HG03575 (cell line): Measurements from ENCODE around the gene SLC26A6.
A peak's percentile ranks its signal among the peaks of the same experiment; 100 is the strongest.

Experiments
- ATAC-seq: cut with Tn5 transposase; IDR thresholded peaks from one replicate; pipeline ENCODE4 v1.9.1; 2021; ENCODE audit not compliant: unreplicated experiment, insufficient number of reproducible peaks, low FRiP score; ENCODE audit errors: extremely low read depth

Gene SLC26A6, protein sequence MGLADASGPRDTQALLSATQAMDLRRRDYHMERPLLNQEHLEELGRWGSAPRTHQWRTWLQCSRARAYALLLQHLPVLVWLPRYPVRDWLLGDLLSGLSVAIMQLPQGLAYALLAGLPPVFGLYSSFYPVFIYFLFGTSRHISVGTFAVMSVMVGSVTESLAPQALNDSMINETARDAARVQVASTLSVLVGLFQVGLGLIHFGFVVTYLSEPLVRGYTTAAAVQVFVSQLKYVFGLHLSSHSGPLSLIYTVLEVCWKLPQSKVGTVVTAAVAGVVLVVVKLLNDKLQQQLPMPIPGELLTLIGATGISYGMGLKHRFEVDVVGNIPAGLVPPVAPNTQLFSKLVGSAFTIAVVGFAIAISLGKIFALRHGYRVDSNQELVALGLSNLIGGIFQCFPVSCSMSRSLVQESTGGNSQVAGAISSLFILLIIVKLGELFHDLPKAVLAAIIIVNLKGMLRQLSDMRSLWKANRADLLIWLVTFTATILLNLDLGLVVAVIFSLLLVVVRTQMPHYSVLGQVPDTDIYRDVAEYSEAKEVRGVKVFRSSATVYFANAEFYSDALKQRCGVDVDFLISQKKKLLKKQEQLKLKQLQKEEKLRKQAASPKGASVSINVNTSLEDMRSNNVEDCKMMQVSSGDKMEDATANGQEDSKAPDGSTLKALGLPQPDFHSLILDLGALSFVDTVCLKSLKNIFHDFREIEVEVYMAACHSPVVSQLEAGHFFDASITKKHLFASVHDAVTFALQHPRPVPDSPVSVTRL

DNA sequence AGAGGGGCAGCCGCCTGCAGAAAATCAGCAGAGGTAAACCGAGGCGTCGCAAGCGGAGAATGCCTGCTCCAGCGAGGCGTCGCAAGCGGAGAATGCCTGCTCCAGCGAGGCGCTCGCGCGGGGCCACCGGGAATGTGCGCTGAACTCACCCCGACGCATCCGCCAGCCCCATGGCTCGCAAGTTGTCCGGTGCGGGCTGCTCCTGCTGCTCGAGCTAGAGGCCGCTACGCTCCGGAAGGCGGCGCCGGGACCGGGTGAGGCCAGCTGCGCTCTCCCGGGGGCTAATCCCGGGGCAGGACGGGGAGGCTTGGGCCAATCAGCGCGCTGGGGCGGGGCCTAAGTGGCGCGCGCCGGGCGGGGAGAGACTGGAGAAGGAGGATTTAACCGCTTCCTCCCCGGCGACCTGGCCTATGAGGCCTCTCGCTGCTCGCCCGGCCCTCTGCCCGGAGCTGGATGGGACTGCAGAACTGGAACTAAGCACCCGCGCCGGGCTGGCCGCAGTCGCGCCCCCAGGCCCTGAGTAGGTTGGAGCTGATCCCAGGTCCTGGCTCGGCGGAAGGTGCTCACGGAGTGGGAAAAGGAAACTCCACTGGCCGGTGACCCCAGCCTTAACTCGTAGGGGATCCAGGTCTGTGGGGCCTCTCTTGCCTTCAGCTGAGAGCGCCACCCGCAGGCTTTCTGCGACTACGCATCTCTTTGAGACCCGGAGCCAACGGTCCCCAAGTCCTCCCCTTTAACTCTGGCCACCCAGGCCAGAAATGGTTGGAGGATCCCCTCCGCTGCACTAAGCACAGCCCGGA lies at the start of gene SLC26A6:
SLC26A6 (minus strand) TSS at position 240 of the 800 bp plus-strand sequence; CDS start at position 172, 68 bp downstream.
- peak; percentile 72 for ATAC-seq

DNA sequence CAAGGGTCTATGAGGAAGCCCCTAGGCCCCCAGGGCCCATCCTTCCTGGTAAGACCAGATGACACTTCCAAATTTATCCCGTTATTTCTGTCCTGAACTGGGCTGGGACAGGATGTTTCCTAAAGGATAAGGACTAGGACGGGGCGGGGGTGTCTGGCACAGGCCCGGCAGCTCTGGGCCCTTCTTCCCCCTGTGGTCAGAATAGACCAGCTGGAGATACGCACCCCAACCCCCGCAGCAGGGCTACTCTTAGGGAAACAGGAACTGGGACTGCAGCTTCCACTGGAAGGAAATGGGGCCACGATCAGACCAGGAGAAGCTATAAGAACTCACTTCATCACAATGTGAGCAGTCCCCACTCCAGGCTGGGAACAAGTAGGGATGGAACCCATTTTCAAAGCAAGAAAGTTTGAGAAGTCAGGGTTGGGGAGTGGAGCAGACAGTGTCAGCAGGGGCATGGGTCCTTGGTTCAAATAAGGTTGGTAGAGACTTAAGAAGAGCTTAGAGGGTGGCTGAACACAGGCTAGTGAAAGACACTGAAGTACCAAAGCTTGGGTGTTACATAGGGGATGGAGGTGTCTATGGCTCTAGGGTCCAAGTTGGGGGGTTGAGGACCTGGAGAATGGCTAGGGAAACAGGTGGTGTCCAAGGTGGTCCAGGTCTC lies 49.4 kb upstream of the SLC26A6 start:
- no peak for ATAC-seq

DNA sequence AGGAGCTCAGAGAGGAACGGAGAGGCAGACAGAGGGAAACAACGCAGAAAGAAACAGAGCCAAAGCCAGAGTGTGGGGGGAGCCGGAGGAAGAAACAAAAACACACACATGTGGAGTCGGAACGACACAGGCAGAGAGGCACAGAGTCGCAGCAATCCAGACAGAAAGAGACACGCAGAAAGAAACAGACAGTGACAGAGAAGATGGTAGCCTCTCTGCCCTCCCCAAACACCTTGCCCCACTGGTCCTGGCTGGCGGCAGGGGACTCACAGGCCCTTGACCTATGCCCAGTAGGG lies 48.7 kb upstream of the SLC26A6 start:
- ATAC-seq: no peak

DNA sequence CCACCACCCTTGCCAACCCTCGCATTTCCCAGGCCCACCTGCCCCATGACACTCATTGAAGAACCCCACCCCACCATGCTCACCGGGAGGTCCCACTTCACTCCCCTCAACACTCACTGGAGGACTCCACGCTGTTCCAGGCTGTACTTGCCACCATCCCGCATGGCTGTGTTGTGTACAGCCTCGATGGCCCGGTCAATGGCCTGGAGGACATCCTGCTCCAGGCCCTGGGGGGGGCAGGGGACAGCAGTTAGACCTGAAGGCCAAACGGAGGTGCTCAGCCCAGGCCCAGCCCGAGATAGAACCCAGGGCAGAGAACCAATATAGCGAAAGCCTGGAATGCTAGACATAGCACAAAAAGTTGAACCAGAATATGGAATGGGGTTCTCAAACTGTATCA lies 47.5 kb upstream of the SLC26A6 start:
- no peak for ATAC-seq

DNA sequence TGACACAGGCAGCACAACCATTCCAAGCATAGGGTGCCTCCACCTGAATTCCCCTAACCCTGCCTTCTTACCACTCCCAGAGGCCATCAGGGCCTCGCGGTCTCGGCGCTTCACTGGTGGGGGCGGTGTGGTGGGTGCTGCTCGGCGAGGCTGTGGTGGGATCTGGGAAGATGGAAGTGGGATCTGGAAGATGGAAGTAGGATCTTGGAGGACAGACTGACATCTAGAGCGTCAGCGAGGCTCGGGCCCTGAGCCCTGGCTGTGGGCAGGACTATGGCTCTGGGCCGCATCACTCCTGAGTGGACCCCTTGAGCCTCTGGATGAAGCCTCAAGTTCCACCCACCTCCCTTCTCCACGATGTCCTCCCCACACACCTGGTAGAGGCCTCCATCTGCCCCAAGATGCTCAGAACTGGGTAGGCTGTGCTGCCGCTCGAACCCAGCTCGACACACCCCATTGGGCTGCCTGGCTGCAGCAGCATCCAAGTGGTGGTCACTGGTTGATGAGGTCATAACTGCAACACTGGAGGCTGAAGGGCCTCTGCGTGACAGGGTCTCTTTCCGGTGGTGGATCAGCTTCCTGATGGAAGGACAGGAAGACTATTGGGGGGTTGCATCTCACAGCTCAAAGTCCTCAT lies 46.8 kb upstream of the SLC26A6 start:
- ATAC-seq: no peak

DNA sequence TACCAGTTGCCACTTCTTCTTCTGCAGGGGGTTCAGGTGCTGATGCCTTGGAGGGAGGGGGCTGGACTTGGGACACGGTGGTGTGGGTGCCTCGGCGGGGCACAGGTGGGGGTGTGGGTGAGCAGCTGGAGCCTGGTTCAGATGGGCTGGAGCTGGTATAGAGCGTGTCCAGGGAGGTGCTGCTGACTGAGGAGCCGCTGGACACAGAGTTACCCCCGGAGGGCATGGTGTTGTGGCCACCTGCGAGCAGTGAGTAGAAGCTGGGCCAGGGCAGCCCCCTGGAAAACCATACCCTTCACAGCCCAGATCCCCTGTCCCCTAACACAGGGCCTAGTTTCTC lies 46.2 kb upstream of the SLC26A6 start:
- no peak for ATAC-seq

DNA sequence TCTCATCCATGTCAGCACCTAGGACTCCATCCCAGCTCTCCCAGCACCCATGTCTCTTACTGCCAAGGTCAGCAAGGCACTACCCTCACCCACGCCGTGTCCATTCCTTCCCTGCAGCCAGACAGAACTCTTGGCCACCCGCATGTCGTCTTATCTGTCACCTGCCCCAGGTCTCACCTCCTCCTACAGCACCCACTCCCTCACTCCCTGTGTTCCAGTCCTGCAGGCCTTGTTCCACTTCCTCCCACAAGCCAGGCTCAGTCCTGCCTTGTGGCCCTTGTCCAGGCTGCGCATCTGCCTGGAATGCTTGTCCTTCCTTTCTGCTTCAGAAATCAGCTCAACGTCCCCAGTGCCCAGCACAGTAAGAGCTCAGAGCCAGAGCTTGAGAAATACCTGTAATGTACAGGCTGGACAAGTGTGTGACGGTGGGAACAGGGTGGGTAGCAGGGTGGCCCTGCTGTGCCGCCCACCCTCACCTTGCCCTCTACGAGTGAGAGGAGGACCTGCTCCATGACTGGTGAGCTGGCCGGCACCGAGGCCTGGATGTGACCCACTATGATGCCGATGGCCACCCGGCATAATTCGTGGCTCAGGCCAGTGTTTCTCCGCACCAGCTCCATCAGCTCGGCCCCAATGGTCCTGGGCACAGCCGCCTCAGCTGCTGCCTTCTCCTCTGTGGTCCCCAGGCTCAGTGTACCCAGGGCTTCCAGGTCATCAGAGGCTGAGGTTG lies 45.7 kb upstream of the SLC26A6 start:
- no peak for ATAC-seq

DNA sequence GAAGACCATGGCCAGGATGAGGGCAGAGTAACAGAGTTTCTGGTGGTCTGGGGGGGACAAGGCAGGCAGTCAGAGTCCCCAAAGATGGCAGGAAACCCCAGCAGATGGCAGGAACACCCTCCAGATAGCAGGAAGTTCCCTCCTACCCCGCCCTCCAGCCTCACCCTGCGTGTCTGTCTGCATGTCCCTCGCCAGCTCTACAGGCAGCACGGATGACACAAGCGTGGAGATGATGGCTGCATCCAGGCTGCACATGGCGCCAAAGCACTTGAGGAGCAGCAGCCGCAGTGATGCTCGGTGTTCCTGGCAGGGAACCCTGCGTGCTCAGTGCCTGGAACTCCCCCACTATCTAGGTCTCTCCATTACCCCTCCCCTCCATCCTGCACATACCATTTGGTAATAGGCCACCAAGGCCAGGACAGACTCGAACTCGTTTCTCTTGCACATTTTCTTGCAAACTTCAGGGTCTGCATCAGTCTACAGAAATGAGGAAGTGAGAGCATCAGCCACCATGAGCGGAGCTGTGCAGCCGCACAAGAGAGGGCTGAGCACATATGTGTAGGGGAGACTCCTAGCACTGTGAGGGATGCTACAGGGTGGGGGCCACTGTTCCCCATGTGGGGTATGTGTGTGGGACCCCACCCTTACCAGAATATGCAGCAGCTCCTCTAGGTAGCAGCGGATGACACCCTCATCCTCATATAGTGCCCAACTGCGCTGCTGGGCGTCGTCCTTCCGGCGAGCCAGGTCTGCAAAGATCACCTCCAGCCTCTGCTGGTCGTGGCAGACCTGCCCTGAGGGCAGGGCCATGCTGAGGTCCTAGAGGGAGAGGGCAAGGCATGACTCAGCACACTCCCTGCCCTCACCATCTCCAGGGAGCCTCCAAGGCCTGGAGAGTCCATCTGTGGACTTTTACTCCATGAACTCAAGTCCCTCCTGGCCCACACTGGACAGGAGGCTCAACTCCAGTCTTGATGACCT lies 44.4 kb upstream of the SLC26A6 start:
- no peak for ATAC-seq

DNA sequence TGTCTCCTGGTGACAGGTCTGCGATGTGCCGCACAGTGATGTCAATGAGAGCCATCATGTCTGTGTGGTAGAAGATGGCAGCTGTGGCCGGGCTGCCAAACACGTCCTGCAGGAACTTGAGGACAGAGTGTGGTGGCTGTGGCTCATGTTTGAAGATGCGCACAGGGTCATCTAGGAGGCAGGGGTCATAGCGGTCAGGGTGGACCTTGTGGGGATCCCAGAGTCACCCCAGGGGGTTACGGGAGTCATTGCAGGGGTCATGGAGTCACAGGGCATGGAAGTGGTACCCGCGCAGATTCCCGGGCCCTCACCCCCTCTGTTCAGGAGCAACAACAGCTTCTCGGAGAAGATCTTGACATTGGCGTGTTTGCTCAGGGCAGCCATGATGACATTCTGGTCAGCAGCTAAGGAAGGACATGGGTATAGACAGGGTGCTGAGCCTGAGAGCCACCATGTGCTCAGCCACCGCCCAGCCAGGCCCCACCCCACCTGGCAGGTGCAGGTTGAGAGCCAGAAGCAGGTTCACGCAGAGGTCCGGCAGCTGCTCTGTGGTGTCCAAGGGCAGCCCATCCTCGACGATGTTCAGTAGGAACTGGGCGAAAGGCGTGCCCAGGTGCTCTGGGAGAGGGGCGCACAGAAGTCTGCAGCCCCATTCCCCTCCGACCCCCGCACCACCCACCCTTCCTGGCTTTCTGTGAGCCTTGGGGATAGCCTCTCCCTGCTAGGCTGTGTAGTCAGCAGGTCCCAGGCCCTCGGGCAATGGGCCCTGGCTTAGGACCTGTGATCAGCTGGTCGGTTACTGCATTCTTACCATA lies 43.5 kb upstream of the SLC26A6 start:
- ATAC-seq: no peak

DNA sequence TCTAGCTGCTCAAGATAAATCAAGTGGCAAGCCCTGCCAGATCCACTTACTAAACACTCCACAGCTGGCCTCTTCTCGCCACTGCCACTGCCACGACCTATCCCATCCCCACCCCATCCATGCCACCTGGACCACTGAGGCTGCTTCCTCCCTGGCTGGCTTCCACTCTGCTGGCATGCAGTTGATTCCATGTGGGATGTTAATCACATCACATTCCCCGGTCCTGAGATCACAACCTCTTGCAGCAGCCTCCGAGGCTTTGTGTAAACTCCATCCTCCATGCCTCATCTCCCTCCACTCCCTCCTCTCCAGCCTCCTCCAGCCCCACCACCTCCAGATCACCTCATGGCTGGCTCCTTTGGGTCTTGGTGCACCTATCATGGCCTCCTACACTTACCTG lies 42.8 kb upstream of the SLC26A6 start:
- ATAC-seq: no peak

DNA sequence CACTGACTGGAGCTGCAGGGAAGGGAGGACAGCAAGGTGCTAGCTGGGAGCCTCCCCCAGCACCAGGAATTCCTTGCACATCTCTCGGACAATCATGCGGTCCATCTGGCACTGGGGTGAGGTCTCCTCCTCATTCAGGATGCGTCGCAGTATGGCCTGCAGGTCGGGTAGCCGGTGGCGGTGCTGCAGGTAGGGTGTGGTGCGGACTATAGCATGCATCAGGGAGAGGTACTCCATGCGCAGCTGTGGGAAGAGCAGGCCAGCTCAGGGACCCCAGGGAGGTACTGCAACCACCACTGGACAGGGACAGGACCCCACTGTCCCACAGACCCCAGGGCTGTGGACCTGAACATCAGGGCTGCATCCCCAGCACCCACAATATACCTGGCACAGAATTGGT lies 39.2 kb upstream of the SLC26A6 start:
- no peak for ATAC-seq

DNA sequence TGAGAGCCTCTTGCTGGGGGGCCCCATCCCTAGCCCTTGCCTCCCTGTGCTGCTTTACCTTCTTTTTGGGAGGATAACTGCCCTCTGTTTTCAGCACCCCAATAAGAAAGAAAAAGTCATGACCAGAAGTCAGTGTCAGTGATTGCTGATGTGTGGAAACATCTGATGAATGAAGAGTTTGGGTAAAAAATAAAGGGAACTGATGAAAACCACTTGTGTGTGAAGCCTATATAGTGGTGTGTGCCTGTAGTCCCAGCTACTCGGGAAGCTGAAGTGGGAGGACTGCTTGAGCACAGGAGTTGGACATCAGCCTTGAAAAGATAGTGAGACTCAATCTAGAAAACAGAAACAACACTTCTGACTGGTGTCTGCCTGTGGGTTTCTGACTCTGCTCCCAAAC lies 37.3 kb upstream of the SLC26A6 start:
- no peak for ATAC-seq

DNA sequence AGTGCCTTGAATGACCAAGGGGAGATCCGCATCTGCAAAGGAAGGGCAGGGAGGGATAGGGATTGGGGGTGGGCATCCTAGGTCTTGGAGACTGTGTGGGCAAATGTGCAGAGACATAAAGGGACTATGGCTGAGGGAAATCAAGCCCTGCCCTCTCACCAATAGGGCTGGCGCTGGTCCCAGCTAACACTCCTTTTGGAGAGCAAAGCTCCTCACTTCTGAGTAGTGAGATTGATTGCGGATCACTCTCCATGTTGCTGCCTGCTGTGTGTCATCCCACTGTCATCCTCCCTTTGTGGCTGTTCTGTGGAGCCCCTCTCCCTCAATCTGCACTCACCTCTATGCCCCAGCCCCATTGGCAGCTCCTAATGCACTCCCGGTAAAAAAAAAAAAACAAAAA lies 29.7 kb upstream of the SLC26A6 start:
- ATAC-seq: no peak

DNA sequence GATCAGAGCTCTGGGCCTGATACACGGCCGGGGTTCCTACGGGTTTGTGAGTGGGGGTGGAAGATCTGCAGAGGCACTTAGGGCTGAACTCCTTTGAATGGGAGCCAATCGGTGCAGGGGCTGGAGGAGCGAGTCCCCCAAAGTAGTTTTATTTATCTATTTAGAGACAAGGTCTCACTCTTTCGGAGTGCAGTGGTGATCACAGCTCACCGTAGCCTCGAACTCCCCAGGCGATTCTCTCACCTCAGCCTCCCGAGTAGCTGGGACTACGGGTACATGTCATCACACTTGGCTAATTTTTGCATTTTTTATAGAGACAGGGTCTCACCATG lies 29.0 kb upstream of the SLC26A6 start:
- no peak for ATAC-seq

DNA sequence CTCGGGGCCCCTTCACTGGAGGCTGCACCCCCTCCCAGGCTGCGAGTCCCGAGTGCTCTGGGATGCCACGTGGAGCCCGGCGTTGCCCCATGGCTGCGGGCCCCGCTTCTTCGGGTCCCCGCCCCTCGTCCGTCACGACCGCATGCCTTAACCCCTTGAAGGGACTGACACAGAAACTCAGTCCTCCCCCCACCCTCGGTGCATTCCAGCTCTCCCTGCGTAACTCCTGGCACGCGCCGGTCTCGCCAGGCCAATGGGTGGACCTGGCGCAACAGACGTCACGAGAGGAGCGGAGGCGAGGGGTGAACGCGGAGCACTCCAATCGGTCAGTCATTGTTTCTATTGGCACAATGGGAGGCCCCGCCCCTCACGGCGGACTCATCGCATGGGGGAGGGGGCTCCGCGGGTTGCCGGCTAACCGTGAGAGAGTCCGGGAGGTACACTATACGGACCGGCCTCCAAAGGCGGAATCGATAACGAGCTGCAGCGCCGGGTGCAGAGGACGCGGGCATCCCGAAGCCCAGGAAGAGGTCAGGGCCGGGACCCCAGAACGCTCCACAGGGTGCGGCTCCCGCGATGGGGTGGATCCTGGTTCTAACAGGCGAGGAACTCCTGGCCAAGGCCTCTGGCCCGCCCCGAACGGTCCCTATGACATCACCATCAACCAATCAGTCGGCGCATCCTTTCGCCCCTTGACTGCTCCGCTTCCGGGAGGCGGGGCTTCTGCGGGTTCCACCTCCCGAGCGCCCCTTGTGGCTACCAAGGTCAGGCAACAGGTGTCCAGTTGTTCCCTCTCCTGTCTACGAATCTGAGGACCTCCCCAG lies 28.4 kb upstream of the SLC26A6 start:
- no peak for ATAC-seq
